HuH-7 (cell line): ENCODE data around the gene TACR1.
"Not testable (repeated sequence)": the region's sequence is repeated elsewhere in the genome, so short reads cannot be mapped to it uniquely, and the experiment has no call there.

Source experiments
- DNase-seq: peaks from one replicate; pipeline ENCODE4 v3.0.0; 2011; ENCODE audit warnings: low spot score

Gene TACR1

GRCh38 chr2:75194184-75194868 lies 5.0 kb downstream of the TACR1 start:
- DNase-seq: no peak

GRCh38 chr2:75192496-75192895 lies 6.8 kb downstream of the TACR1 start:
- DNase-seq: no peak

- DNase-seq: no peak
These were observed 8.9 kb downstream of the TACR1 start for GRCh38 chr2:75190271-75190990.

- DNase-seq: no peak
These were observed 12.5 kb downstream of the TACR1 start for GRCh38 chr2:75186821-75187220.

GRCh38 chr2:75182606-75183005 lies 16.7 kb downstream of the TACR1 start:
- DNase-seq: no peak

GRCh38 chr2:75180476-75180875 lies 18.8 kb downstream of the TACR1 start:
- no peak for DNase-seq

- DNase-seq: no peak
These were observed 21.9 kb downstream of the TACR1 start for GRCh38 chr2:75177427-75177826.

- DNase-seq: no peak
These were observed 23.9 kb downstream of the TACR1 start for GRCh38 chr2:75175456-75175855.

- no peak for DNase-seq
These were observed 24.3 kb downstream of the TACR1 start for GRCh38 chr2:75174981-75175380.

- DNase-seq: no peak
These were observed 24.8 kb downstream of the TACR1 start for GRCh38 chr2:75174519-75174918.

GRCh38 chr2:75173740-75174139 lies 25.6 kb downstream of the TACR1 start:
- no peak for DNase-seq

- not testable (repeated sequence) for DNase-seq
These were observed 27.9 kb downstream of the TACR1 start for GRCh38 chr2:75171423-75171822.

- DNase-seq: no peak
These were observed 28.4 kb downstream of the TACR1 start for GRCh38 chr2:75170889-75171288.

GRCh38 chr2:75168186-75168585 lies 31.1 kb downstream of the TACR1 start:
- DNase-seq: no peak

- DNase-seq: no peak
These were observed 32.8 kb downstream of the TACR1 start for GRCh38 chr2:75166491-75166890.

- DNase-seq: no peak
These were observed 36.4 kb downstream of the TACR1 start for GRCh38 chr2:75162897-75163296.

- DNase-seq: no peak
These were observed 37.1 kb downstream of the TACR1 start for GRCh38 chr2:75162259-75162658.

GRCh38 chr2:75157435-75157834 lies 41.9 kb downstream of the TACR1 start:
- DNase-seq: no peak

- DNase-seq: no peak
These were observed 44.2 kb downstream of the TACR1 start for GRCh38 chr2:75155115-75155514.

GRCh38 chr2:75153221-75153620 lies 46.1 kb downstream of the TACR1 start:
- DNase-seq: peak; percentile 58

GRCh38 chr2:75152243-75152642 lies 47.1 kb downstream of the TACR1 start:
- DNase-seq: not testable (repeated sequence)

GRCh38 chr2:75147884-75148283 lies 51.4 kb downstream of the TACR1 start:
- DNase-seq: not testable (repeated sequence)

- peak; percentile 10 for DNase-seq
These were observed 52.6 kb downstream of the TACR1 start for GRCh38 chr2:75146606-75147332.
